Vagina (tissue), 2 donors: ENCODE results near the gene MAP3K8. TPM values are rescaled to one million over a fixed set of nuclear protein-coding genes. Genes with fewer than 3 reads are reported as not detected.

Experiments
- DNase-seq, 2 donors: peaks; one replicate each; pipeline ENCODE4 v3.0.0-alpha.2; 2017; ENCODE audit errors: extremely low spot score in 2 of 2
- H3K27ac ChIP-seq: fragments of 200-600 bp; sonication (generic); one replicate; pipeline ENCODE4 v1.5.1; 2019
- H3K27me3 ChIP-seq: fragments of 200-600 bp; sonication (generic); one replicate; pipeline ENCODE4 v1.5.1; 2019
- H3K36me3 ChIP-seq, 2 donors: fragments of 200-600 bp; sonication (generic); one replicate each; pipeline ENCODE4 v1.5.1; 2017 to 2019
- H3K4me1 ChIP-seq: fragments of 200-600 bp; sonication (generic); one replicate; pipeline ENCODE4 v1.5.1; 2019
- H3K4me3 ChIP-seq, 2 donors: fragments of 200-600 bp; sonication (generic); 1 replicate in 1 of 2; 2 replicates in 1 of 2; pipeline ENCODE4 v1.5.1; 2016 to 2019
- H3K9me3 ChIP-seq: fragments of 200-600 bp; sonication (generic); one replicate; pipeline ENCODE4 v1.5.1; 2019
- CTCF ChIP-seq, 3 experiments: fragments of 450-650 bp in 2 of 3; fragments of 200-600 bp in 1 of 3; sonication (generic) in 1 of 3; IDR thresholded peaks; one replicate each; pipeline ENCODE4 v1.5.1; 2017 to 2019; ENCODE audit warnings: antibody characterized with exemption in 3 of 3, mild to moderate bottlenecking in 2 of 3, moderate library complexity in 2 of 3
- POLR2A ChIP-seq, 2 donors: fragments of 450-650 bp; IDR thresholded peaks; one replicate each; pipeline ENCODE4 v1.6.1; 2017; ENCODE audit warnings: antibody characterized with exemption in 2 of 2, mild to moderate bottlenecking in 2 of 2, moderate library complexity in 2 of 2
- POLR2AphosphoS5 ChIP-seq, 2 donors: sonication (generic); formaldehyde crosslinking; IDR thresholded peaks; one replicate each; pipeline ENCODE4 v1.9.0; 2017; ENCODE audit warnings: antibody characterized with exemption in 2 of 2, mild to moderate bottlenecking in 2 of 2, low read depth in 1 of 2; ENCODE audit not compliant: insufficient read depth in 1 of 2
- intact Hi-C: fragments of 100-400 bp; cut with DNase I; formaldehyde crosslinking; loops from one replicate; pipeline ENCODE4 v1.15.1; 2023
- total RNA-seq: library from RNA; depleted of rRNA; stranded (reverse); fragments of >200 nt; gene quantifications from one replicate; pipeline ENCODE4 v1.2.3, GENCODE V29; 2016

The MAP3K8 gene
- total RNA-seq, 1 donor from 2014 or later, result 16.5 TPM

- no peaks in the 10 kb centered on the region for H3K4me1 ChIP-seq
- H3K36me3 ChIP-seq, result no peaks in the 10 kb centered on the region
- no peak overlapping the region for H3K27ac ChIP-seq
- H3K9me3 ChIP-seq, result no peaks in the 10 kb centered on the region
- no peak for DNase-seq
- TF ChIP-seq POLR2A (IDR thresholded peaks at IDR 0.05), result no peak
- no peak for TF ChIP-seq POLR2AphosphoS5 (IDR thresholded peaks at IDR 0.05; ENCODE audit: insufficient read depth in 1 of 2, low read depth in 1 of 2)
- no peak overlapping the region for H3K4me3 ChIP-seq
- H3K27me3 ChIP-seq, result no peaks in the 10 kb centered on the region
- intact Hi-C loops, result no loop called here
Observed at GRCh38 chr10:30396698-30397097, 37.3 kb upstream of the MAP3K8 start.

- Histone ChIP-seq H3K27me3 (no peaks in the 10 kb centered on the region), H3K36me3 (no peaks in the 10 kb centered on the region), H3K4me1 (no peaks in the 10 kb centered on the region), H3K27ac (no peak overlapping the region), H3K9me3 (no peaks in the 10 kb centered on the region), H3K4me3 (no peak overlapping the region)
- intact Hi-C loops, result no loop called here
- DNase-seq, result no peak
- TF ChIP-seq CTCF (IDR thresholded peaks at IDR 0.05), result no peak
- no peak for TF ChIP-seq POLR2AphosphoS5 (IDR thresholded peaks at IDR 0.05; ENCODE audit: insufficient read depth in 1 of 2, low read depth in 1 of 2)
- no peak for TF ChIP-seq POLR2A (IDR thresholded peaks at IDR 0.05)
Observed at GRCh38 chr10:30398193-30398592, 35.8 kb upstream of the MAP3K8 start.

- Histone ChIP-seq H3K4me1 (no peaks in the 10 kb centered on the region), H3K36me3 (no peaks in the 10 kb centered on the region), H3K27ac (no peak overlapping the region), H3K9me3 (no peaks in the 10 kb centered on the region), H3K4me3 (no peak overlapping the region), H3K27me3 (no peaks in the 10 kb centered on the region)
- intact Hi-C loops, result no loop called here
- DNase-seq, result no peak
- TF ChIP-seq CTCF (IDR thresholded peaks at IDR 0.05), result no peak
- no peak for TF ChIP-seq POLR2A (IDR thresholded peaks at IDR 0.05)
- TF ChIP-seq POLR2AphosphoS5 (IDR thresholded peaks at IDR 0.05; ENCODE audit: insufficient read depth in 1 of 2, low read depth in 1 of 2), result no peak
Observed at GRCh38 chr10:30398788-30399187, 35.2 kb upstream of the MAP3K8 start.

GRCh38 chr10:30403494-30403893 lies 30.5 kb upstream of the MAP3K8 start:
- TF ChIP-seq POLR2A (IDR thresholded peaks at IDR 0.05), result no peak
- no peak for TF ChIP-seq CTCF (IDR thresholded peaks at IDR 0.05)
- no peak for TF ChIP-seq POLR2AphosphoS5 (IDR thresholded peaks at IDR 0.05; ENCODE audit: insufficient read depth in 1 of 2, low read depth in 1 of 2)
- no peaks in the 10 kb centered on the region for H3K9me3 ChIP-seq
- no peaks in the 10 kb centered on the region for H3K4me1 ChIP-seq
- intact Hi-C loops, result no loop called here
- H3K27ac ChIP-seq, result no peak overlapping the region
- no peaks in the 10 kb centered on the region for H3K27me3 ChIP-seq
- no peak for DNase-seq
- H3K36me3 ChIP-seq, result no peaks in the 10 kb centered on the region
- H3K4me3 ChIP-seq, result no peak overlapping the region

- H3K27me3 ChIP-seq, result no peaks in the 10 kb centered on the region
- no peaks in the 10 kb centered on the region for H3K4me1 ChIP-seq
- DNase-seq, result no peak
- H3K36me3 ChIP-seq, result no peaks in the 10 kb centered on the region
- H3K4me3 ChIP-seq, result no peak overlapping the region
- TF ChIP-seq CTCF (IDR thresholded peaks at IDR 0.05) (no peak), POLR2AphosphoS5 (IDR thresholded peaks at IDR 0.05; ENCODE audit: insufficient read depth in 1 of 2, low read depth in 1 of 2) (no peak), POLR2A (IDR thresholded peaks at IDR 0.05) (no peak)
- no peak overlapping the region for H3K27ac ChIP-seq
- H3K9me3 ChIP-seq, result no peaks in the 10 kb centered on the region
- intact Hi-C loops, result no loop called here
Observed at GRCh38 chr10:30404540-30404939, 29.4 kb upstream of the MAP3K8 start.
